HCT116 (cell line): Measurements from ENCODE around the gene MRPS12.

ENCODE experiments used
- CTCF ChIP-seq, 3 experiments: fragments of 200-600 bp in 1 of 3; sonication (generic) in 1 of 3; IDR thresholded peaks in 2 of 3; conservative IDR thresholded peaks in 1 of 3; 2 replicates each; pipeline ENCODE4 v1.5.1; 2012 to 2017; ENCODE audit warnings: low read depth in 2 of 3, low read length in 2 of 3, antibody characterized with exemption in 1 of 3, borderline replicate concordance in 1 of 3, control low read depth in 1 of 3, mild to moderate bottlenecking in 1 of 3, mixed read lengths in 1 of 3, mixed run types in 1 of 3, moderate library complexity in 1 of 3; ENCODE audit not compliant: insufficient read depth in 1 of 3
- EZH2 ChIP-seq: fragments of 200-600 bp; sonication (generic); IDR thresholded peaks from 2 replicates; pipeline ENCODE4 v1.6.1; 2017; ENCODE audit warnings: antibody characterized with exemption, mixed run types
- REST ChIP-seq: IDR thresholded peaks from 2 replicates; pipeline ENCODE4 v1.6.1; 2012; ENCODE audit warnings: low read depth
- SIN3A ChIP-seq: IDR thresholded peaks from 2 replicates; pipeline ENCODE4 v1.6.1; 2012; ENCODE audit warnings: low read depth

GRCh38 chr19:38932425-38933179 lies 1.9 kb downstream of the MRPS12 start:
- TF ChIP-seq SIN3A (no peak), CTCF (IDR thresholded peaks at IDR 0.05 in 2 of 3, conservative IDR thresholded peaks at IDR 0.05 in 1 of 3; ENCODE audit: borderline replicate concordance in 1 of 3, insufficient read depth in 1 of 3, low read depth in 2 of 3, low read length in 2 of 3) (peak; percentile 31 to 53 (median 47); a peak in 5 of 6 replicates), REST (no peak), EZH2 (no peak)
